GM21367 (cell line): Measurements from ENCODE around the gene MRO.
"Not testable (repeated sequence)": the region's sequence is repeated elsewhere in the genome, so short reads cannot be mapped to it uniquely, and the experiment has no call there.

Experiments
- ATAC-seq: cut with Tn5 transposase; IDR thresholded peaks from one replicate; pipeline ENCODE4 v1.9.1; 2021; ENCODE audit not compliant: unreplicated experiment

The MRO gene

DNA sequence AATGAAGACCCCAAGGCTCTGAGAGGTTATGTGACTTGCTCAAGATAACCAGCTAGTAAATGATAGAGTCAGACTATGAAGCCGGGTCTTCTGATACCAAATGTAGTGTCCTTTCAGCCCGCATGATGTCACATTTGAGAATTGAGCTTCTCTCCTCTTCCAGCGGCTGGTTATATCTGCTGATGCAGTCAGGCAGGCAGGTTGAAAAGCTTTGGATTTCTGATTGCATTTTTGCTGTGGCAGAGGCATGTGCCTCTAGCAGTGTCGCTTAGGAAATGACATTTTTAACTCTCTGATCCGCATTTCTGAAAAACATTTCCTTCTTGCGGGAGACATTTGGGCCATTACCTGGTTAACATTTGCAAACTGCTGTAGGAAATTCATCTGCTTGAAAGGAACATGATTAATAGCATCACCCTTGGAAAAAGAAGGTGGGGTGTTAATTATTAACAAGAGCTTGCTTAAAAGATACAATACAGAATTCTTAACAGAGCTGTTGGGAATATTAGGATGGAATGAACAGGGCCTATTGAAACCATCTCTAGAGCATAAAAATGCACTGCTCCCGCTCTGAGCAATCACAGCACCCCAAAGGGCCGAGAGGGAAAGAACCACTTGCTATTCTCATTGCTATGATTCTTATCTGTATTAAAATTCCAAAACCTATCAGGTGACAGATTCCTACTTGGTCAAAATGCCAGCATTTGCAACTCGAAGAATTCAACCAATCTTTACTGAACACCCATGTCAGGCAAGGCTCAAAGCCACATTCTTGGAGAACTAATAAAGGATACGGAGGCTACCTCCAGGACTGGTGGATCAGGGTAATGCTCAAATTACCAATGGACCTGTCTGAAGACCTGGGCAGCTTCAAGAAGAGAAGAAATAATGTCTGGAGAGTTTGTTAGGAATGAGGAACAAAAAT is 25.9 kb downstream of the MRO start:
- ATAC-seq: no peak

DNA sequence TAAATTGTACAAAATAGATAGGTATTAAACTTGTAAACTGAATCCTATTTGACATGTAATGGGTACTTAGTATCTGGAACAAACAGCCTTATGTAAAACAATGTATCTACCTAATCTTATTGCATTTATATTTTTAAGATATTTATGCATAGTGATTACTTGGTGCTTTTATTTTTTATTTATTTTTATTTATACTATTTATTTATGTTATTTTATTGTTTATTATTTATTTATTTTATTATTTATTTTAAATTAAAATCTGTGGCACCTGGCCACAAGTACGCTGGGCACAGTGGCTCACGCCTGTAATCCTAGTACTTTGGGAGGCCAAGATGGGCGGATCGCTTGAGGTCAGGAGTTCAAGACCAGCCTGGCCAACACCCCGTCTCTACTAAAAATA is 26.9 kb downstream of the MRO start:
- no peak for ATAC-seq

DNA sequence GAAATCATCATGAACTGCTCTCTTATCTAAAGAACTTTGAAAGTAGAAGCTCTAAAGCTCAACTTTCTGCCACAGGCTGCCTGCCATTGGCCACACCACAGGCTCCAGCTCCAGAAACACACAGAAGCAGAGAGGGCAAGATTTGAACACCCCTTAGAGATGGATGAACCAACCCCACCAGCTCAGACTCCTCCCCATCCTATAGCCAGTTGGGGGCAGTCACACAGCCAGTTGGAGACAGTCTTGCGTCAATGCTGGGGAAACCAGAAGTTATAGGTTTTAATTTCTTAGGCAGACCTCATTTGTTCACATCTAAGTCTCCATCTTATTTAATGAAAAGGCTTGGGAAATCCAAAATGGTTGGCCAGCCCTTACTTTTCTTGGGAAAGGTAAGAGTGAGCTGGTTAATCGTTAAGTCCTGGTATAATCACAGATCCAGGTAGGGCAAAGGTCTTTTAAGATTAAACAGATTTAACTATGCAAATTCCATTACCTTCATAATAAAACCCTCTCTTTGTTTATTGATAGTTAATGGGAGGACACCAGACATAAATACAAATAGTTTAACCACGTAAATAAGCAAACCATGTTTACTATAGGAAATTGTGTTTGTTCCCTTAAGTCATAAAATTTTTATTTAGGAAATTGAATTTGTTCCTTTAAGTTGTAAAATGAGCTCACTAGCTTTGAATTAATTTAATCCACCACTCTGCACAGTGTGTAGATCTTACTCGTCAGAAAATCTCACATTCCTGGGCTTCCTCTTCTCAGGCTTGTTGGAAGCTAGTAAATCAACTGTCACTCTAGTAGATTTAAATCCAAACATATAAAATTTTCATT is 28.0 kb downstream of the MRO start:
- ATAC-seq: no peak

DNA sequence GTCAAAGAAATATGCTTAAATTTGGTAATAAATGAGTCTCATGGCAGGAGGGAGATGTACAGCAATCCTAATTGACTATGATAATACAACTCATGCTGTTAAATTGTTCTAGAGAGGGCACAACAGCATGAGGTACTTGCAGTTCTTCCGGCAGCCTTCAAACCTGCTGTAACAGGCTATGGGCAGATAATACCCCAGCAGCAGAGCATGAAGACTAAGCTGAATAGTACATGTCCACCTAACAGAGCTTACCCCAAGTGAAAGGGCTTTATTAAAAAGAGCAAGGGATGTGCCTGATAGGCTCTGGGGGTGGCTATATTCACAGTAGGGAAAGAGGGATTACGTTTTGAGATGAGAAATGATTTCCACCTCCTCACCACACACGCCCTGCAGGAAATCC is 28.9 kb downstream of the MRO start:
- no peak for ATAC-seq

DNA sequence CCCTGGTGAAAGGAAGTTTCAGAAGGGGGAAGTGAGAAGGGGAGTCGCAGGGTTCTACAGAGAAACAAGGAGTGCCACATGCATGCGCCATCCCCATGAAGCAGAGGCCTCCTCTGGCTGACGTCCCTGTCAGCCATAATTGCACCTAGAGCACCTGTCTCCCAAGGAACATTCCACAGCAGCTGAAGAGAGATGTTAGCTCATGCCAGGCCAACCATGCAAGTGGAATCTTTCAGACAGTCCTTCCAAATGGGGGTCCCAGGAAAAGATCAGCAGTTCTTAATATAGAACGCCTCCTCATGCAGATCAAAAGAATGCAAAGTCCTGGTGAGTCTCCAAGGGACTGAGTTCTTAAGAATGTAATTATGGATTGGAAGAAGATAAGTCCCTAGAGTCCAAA is 29.6 kb downstream of the MRO start:
- no peak for ATAC-seq

DNA sequence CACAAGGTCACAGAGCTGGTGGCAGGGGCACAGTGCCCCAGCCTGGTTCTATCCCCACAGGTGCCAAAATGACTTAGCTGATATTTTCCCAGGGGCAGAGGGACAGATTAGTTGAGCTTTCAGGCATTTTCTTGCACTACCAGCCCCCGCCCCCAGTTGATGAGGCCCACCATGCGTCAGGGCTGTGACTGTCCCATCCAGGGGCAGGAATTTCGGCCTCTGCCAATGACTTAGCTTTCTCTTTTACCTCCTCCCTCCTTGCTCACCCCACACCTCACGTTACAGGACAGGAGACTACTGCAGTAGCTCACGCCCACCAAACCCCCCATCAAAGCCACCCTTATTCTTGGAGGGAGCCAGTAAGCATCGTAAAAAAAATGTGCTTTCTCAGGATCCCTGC is 31.5 kb downstream of the MRO start:
- no peak for ATAC-seq

DNA sequence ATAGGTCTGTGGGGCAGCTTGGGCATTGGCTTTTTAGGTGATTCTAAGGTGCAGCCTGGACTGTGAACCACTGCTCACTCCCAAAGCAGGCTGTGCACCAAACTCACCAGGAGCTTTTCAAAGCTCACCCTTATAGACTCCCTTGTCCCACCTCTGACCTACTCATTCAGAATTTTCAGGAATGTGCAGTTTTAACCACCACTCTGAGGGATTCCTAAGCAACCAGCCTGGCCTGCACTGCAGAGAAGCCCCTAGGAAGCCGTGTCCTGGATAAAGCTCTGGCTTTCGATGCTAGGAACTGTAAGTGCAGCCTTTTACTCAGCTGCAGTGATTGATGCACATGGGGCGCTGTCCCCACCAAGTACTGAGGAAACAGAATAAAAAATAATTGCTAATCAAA is 33.0 kb downstream of the MRO start:
- no peak for ATAC-seq

DNA sequence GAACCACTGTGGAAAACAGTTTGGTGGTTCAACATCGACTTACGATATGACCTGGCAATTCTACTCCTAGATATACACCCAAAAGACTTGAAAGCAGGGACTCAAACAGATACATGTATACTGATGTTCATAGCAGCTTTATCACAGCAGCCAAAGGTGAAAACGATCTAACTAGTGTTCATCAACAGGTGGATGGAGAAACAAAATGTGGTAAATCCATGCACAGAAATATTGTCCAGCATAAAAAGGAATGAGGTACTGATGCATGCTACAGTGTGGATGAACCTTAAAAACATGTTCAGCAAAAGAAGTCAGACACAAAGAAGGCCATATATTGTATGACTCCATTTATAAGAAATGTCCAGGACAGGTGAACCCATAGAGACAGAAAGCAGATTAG is 36.3 kb downstream of the MRO start:
- ATAC-seq: no peak

DNA sequence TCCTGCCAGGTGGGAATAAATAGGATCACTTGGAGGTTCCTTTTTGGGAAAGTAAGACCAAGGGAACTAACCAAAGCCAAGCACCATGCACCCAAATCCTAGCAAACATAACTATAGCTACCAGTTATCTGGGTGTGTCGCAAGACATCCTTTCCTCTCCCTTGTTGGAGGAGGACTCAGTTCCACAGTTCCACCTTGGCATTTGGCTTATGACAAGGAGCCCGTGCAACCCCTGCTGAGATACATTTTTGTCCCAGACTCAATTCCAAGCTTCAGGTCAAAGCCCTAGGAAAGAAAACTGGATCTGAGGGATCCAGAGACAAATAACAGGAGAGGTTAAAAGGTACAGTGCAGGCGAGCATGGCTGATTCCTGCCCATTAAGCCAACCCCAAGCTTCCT is 40.8 kb downstream of the MRO start:
- ATAC-seq: not testable (repeated sequence)

DNA sequence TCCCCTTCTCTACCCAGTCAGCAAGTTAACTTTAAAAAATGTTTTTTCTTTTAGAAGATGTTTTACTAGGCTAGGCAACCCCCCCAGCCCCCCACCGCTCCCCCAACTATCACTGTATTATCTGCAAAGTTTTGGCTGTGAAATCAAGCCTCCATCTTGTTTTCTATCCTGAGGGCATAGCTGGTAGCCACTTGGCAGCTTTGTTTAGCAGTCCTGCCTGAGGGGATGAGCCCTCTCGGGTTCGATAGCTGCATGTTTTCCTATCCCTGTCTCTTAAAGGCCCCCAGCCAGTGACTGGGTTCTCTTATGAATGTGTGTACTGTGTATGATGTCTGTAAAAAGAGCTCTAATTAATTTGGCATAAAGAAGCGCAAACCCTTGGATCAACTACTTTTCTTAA is 43.4 kb downstream of the MRO start:
- ATAC-seq: no peak

DNA sequence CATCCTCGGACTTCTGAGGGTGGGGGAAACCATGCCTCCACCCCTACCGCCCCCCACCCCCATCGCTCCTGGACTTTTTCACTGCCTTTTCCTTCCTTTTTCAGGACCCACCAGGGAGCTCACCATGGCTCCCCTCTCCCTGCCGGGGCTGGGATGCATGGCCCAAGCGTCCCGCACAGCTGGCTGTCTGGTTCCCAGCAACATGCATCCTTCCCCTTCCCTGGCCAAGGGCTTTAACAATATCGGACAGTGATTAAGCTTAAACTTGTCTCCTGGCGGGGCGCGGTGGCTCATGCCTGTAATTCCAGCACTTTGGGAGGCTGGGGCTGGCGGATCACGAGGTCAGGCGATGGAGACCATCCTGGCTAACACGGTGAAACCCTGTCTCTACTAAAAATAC is 44.1 kb downstream of the MRO start:
- no peak for ATAC-seq

DNA sequence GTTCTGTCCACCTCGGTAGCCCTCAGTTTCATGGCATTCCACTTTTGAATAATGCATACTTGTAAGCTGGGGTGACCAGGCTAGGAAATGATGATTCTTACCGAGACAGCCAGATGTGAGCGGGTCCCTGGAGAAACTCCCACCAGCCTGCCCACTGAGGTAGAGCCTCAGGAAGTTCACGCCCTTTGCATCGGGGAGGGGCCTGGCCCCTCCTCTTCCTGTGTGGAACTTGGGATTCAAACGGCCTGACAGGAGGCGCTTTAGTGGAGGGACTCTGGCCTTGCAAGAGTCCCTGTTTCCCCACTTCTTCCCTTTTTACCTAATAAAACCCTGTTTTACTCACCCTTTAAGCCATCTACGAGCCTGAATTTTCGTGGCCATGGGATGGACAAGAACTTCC is 44.6 kb downstream of the MRO start:
- no peak for ATAC-seq

DNA sequence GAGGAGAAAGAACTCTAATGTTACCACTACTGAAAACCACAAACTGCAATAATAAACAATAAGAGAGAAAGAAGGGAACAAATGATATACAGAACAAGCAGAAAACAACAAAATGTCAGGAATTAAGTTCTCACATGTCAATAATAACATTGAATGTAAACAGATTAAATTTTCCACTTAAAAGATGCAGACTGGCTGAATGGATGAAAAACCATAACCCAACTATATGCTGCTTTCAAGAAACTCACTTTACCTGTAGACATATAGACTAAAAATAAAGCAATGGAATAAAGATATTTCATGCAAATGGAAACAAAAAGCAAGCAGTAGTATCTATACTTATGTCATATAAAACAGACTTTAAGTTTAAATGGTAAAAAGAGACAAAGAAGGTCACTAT is 50.4 kb downstream of the MRO start:
- no peak for ATAC-seq

DNA sequence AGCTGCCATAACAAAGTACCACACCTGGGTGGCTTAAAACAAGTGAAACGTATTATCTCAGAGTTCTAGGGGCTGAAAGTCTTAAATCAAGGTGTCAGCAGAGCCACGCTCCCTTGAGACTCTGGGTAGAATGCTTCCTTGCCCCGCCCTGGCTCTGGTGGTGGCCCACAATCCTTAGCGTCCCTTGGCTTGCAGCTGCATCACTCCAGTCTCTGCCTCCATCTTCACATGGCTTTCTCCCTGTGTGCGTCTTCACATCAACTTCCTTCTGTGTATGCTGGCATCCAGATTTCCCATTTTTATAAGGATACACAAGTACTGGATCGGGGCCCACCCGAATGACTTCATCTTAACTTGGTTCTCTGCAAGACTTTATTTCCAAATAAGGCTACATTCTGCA is 62.5 kb downstream of the MRO start:
- ATAC-seq: no peak

DNA sequence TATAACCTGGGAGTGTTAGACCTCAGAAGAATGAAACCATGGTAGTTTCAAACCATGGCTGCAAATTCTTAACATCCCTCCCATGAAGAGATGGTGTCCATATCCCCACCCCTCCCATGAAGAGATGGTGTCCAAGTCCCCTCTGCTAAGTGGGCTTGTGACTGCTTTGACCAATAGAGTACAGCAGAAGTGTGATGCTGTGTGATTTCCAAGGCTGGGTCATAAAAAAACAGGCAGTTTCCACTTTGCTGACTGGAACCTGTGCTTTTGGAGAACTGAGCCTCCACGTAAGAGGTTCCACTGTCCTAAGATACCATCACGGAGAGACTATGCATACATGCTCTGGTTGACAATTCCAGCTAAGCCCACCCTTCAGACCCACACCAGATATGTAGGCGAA is 65.5 kb downstream of the MRO start:
- no peak for ATAC-seq

DNA sequence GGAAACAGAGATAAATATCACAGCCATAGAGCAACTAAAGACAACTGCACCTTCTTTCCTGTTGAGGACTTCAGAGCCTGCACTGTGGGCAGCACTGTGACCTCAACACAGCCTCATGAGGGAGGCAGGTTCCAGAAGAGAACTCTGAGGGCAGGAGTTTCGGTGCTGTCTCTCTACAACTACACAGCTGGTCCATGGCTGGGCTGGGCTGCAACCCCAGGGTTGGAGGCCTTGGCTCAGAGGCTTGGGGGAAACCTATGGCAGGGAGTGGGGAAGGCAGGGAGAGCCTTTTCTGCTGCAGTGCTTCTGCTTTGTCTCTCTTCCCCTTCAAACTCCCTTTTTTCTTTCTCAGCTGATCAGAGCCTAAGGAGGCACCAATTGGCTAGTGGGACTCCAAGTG is 66.5 kb downstream of the MRO start:
- no peak for ATAC-seq

DNA sequence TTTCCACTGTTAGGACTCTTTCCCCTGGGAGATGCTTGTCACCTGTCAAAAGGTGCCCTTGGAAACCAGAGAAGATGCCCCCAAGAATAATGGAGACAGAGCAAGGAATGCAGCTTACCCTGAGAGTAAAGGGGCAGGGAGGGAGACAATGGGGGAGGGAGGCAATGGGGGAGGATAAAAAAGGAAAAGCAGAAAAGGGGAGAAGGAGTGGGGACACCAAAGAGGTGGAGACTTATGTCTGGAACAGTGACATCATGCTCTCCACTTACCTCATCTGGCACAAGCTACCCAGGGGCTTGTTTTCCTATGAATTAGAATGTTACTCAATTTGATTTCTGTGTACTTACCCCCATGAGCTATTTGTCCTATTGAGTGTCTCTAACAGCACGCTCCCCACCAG is 67.9 kb downstream of the MRO start:
- ATAC-seq: no peak

DNA sequence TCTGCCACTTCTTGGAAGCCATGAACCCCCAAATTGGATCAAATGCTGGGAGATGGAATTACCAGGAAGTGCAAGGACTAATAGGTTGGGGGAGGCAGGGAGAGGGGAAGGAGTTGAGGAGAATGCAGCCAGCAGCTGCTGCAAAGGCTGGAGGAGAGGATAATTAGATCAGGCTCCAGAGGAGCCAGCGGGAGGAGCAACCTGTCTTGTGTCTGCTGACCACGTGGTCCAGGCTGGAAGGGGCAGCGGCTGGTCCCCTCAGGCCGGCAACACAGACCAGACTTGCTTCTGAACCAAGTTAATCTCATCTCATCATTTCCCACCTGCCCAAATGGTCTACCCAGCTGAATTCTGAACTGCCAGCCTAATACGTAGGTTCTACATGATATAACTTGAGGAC is 68.3 kb downstream of the MRO start:
- ATAC-seq: no peak

DNA sequence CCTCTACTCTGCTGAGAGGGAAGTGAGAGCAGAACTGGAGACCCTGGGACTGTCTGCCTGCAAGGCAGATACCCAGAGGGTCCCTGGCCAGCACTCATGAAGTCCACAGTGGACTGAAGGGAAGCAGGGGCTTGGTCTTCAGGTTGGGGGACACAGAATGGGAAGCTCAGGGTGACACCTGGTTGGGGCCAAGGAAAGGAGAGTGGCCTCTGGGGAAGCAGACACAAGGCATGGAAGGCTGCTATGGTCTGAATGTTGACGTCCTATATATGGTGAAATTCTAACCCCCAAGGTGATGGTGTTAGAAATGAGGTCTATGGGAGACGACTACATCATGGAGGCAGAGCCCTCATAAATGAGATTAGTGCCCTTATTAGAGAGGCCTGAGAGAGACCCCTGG is 69.3 kb downstream of the MRO start:
- ATAC-seq: no peak

DNA sequence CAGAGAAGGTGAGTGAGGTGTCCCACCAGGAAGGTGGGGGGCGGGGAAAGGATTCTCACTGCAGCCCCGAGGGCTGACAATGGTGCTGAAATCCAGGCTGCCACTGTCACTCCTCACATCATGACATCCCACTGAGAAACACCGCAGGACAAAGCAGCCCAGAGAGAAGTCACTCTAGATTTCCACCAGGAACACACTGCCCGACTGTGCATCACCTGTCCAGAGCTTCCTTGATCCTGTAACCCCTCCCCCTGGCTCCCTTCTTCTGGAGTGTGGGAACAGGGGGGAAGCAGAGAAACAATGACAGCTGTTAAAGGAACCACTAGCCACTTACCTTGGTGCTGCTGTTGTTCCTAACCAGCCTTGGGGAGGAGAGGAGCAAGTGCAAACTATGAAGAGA is 69.9 kb downstream of the MRO start:
- ATAC-seq: no peak

DNA sequence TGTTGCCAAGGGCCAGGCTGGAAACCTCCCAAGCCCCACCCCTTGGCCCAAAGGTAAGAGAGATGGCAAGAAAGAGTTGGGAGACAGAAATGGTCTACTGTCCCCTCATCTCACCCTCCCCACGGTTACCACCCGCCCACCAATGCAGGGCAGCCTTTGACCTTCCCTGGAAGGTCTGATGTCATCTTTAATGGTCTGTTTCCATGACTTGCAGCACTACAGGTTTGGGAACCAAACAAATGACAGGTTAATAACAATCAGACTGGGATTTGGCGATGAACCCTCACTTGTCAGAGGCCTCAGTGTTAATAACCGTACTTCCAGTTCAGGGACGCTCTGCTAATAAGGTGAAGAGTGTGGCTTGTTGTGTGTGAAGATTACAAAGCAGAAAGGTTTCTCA is 70.4 kb downstream of the MRO start:
- no peak for ATAC-seq
